ENCODE measurements around the gene CDC42EP4. TPM values are rescaled to one million over a fixed set of nuclear protein-coding genes. Genes with fewer than 3 reads are reported as not detected.
"Not testable (repeated sequence)": the region's sequence is repeated elsewhere in the genome, so short reads cannot be mapped to it uniquely, and the experiment has no call there.

The CDC42EP4 gene
- total and polyA plus RNA-seq, 8 donors = 23.2 to 93.3 (median 44.8) TPM

DNA sequence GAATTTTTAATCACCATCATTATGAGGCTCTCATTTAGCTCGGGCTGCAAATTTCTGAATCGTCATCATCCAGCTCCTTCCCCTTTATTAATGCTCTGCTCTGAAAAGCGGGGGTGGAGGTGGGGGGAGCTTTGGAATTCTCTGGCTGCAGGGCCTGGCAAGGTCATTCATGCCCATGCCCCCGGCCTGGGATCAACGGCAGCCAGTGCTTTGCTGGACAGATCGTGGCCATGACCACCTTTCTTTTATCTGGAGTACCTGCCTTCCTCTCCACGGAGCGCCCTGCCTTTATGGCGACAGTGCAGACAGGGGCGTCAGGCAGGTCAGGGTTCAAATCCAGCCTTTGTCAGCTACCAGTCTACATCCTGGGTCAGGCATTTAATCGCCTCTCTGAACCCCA lies 45.0 kb downstream of the CDC42EP4 start:
- H3K9me3 ChIP-seq = no peaks in the 10 kb centered on the region
- WGBS, 5 donors = 76 to 89% (median 85%) methylated on average over 11 of the region's 11 CpGs
- peaks cover 5 to 18% (median 16%) of the 10 kb centered on the region in 4 donors for H3K4me1 ChIP-seq
- no peaks in the 10 kb centered on the region for H3K27me3 ChIP-seq
- TF ChIP-seq EP300 (IDR thresholded peaks at IDR 0.05) (no peak), POLR2AphosphoS5 (IDR thresholded peaks at IDR 0.05) (no peak), POLR2A (IDR thresholded peaks at IDR 0.05) (no peak)
- TF ChIP-seq, protein P1, sequence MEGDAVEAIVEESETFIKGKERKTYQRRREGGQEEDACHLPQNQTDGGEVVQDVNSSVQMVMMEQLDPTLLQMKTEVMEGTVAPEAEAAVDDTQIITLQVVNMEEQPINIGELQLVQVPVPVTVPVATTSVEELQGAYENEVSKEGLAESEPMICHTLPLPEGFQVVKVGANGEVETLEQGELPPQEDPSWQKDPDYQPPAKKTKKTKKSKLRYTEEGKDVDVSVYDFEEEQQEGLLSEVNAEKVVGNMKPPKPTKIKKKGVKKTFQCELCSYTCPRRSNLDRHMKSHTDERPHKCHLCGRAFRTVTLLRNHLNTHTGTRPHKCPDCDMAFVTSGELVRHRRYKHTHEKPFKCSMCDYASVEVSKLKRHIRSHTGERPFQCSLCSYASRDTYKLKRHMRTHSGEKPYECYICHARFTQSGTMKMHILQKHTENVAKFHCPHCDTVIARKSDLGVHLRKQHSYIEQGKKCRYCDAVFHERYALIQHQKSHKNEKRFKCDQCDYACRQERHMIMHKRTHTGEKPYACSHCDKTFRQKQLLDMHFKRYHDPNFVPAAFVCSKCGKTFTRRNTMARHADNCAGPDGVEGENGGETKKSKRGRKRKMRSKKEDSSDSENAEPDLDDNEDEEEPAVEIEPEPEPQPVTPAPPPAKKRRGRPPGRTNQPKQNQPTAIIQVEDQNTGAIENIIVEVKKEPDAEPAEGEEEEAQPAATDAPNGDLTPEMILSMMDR (IDR thresholded peaks at IDR 0.05) = no peak
- intact Hi-C loops (cut with DNase I; ENCODE audit: low total_unique reads) = no loop called here
- DNase-seq = no peak
- H3K36me3 ChIP-seq = no peaks in the 10 kb centered on the region
- H3K4me3 ChIP-seq = no peak overlapping the region
- H3K27ac ChIP-seq = no peak overlapping the region

DNA sequence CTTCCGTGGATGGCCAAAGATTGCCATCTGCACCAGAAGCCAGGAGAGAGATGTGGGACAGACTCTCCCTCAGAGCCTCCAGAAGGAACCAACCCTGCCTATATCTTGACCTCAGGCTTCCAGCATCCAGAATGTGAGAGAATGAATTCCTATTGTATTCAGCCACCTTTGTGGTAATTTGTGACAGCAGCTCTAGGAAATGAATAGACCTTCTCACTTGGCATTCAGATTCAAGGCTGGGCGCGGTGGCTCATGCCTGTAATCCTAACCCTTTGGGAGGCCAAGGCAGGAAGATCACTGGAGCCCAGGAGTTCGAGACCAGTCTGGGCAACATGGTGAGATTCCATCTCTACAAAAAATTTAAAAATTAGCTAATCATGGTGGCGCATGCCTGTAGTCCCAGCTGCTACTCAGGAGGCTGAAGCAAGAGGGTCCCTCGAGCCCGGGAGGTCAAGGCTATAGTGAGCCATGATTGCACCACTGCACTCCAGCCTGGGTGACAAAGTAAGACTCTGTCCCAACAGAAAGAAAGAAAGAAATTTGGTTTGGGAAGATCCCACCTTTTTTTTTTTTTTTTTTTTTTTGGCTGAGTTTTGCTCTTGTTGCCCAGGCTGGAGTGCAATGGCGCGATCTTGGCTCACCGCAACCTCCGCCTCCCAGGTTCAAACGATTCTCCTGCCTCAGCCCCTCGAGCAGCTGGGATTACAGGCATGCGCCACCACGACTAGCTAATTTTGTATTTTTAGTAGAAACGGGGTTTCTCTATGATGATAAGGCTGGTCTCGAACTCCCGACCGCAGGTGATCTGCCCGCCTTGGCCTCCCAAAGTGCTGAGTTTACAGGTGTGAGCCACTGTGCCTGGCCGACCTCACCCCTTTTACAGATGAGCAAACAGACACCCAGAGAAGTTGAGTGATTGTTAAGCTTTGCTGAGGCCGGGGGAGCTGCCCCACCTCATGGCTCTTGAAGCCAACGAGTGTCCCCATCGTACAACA lies 45.9 kb downstream of the CDC42EP4 start:
- Histone ChIP-seq H3K27ac (no peak overlapping the region), H3K36me3 (no peaks in the 10 kb centered on the region), H3K4me1 (peaks cover 8 to 21% (median 20%) of the 10 kb centered on the region in 4 donors), H3K9me3 (no peaks in the 10 kb centered on the region), H3K27me3 (no peaks in the 10 kb centered on the region), H3K4me3 (no peak overlapping the region)
- intact Hi-C loops (cut with DNase I; ENCODE audit: low total_unique reads) = no loop called here
- DNase-seq = no peak
- WGBS, 5 donors = 86 to 93% (median 92%) methylated on average over 22 to 24 of the region's 24 CpGs
- TF ChIP-seq, protein P1 (IDR thresholded peaks at IDR 0.05) = no peak
- TF ChIP-seq POLR2AphosphoS5 (IDR thresholded peaks at IDR 0.05) = no peak
- no peak for TF ChIP-seq EP300 (IDR thresholded peaks at IDR 0.05)
- TF ChIP-seq POLR2A (IDR thresholded peaks at IDR 0.05) = no peak

DNA sequence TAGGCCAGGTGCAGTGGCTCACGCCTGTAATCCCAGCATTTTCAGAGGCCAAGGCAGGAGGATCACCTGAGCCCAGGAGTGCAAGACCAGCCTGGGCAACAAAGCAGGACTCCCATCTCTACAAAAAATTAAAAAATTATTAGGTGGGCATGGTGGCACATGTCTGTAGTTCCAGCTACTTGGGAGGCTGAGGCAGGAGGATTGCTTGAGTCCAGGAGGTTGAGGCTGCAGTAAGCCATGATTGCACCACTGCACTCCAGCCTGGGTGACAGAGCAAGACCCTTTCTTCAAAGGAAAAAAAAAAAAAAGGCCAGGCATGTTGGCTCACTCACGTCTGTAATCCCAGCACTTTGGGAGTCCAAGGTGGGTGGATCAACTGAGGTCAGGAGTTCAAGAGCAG lies 47.4 kb downstream of the CDC42EP4 start:
- H3K4me3 ChIP-seq; H3K27ac ChIP-seq; DNase-seq; H3K36me3 ChIP-seq; H3K9me3 ChIP-seq; H3K27me3 ChIP-seq; intact Hi-C loops (cut with DNase I; ENCODE audit: low total_unique reads): not testable (repeated sequence)
- H3K4me1 ChIP-seq = peaks cover 8 to 21% (median 20%) of the 10 kb centered on the region in 4 donors
- 65 to 82% (median 72%) methylated on average over 2 of the region's 2 CpGs for WGBS, 5 donors

DNA sequence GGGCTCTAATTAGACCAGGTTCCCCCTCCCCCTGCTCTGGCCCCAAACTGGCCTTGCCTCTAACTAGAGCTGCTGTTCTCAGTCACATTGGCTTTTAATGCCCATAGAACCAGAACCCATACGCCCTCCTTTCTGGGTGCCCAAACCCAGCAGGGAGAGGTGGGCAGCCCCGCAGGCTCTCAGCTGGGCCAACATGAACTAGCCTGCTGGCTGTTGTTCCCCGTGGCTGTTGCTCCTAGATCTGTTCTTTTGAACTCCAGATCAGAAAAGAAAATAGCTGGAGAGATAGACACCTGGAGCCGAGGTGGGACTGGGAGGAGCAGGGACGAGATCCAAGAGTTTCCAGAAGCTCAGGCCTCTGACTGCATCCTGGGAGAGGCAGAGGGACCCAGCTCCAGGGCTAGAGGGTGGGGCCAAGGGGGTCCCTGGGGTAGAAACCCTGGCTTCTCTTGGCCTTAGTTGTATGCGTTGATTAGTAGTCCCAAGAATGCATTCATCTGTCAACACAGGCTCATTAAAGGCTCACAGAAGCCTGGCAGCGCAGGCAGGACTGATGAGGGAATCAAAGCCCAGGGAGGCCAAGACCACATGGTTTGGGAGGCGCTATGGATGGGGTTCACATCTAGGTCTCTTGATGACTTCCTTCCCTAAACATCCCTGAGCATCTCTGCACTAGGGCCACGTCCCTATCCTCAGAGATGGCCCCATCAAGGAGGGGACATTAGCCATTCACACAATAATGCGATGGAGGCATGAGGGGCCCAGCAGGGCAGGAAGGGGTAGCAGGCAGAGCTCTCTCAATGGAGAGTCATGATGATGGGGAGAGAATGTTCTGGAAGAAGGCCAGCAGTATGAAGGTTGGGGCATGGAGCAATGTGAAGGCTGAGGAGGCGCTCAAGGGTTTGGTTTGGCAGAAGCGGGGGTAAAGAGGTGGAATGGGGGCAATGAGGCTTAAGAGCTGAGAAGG lies 48.8 kb downstream of the CDC42EP4 start:
- DNase-seq = peak in 1 of 2 donors; percentile 59

More for the DNA sequence above, 48.8 kb downstream of the CDC42EP4 start:
- 51 to 72% (median 56%) methylated on average over 12 of the region's 12 CpGs for WGBS, 5 donors
- H3K4me3 ChIP-seq = peak overlapping the region in 1 of 4 donors; percentile 12
- H3K27me3 ChIP-seq = no peaks in the 10 kb centered on the region
- no peaks in the 10 kb centered on the region for H3K9me3 ChIP-seq
- no peaks in the 10 kb centered on the region for H3K36me3 ChIP-seq
- H3K27ac ChIP-seq = peak overlapping the region; percentile 74 to 86 (median 77)
- intact Hi-C loops (cut with DNase I; ENCODE audit: low total_unique reads) = no loop called here
- H3K4me1 ChIP-seq = peaks cover 8 to 21% (median 20%) of the 10 kb centered on the region in 4 donors
- TF ChIP-seq, protein P1 (IDR thresholded peaks at IDR 0.05) = no peak
- TF ChIP-seq POLR2A (IDR thresholded peaks at IDR 0.05) (no peak), EP300 (IDR thresholded peaks at IDR 0.05) (no peak), POLR2AphosphoS5 (IDR thresholded peaks at IDR 0.05) (no peak)

Measured in stomach (tissue), 9 donors.